ENCODE data around the gene NKD1. TPM values are rescaled to one million over a fixed set of nuclear protein-coding genes. Genes with fewer than 3 reads are reported as not detected.

The NKD1 gene
- polyA plus RNA-seq, 6 donors from 2014 or later: 0.01 to 0.36 (median 0.10) TPM; not detected in 2

- DNase-seq (no peak), ATAC-seq (ENCODE audit: low read depth in 2 of 2) (no peak)
- no peak overlapping the region for H3K4me3 Mint-ChIP-seq
- H3K36me3 Mint-ChIP-seq: no peaks in the 10 kb centered on the region
- H3K27ac Mint-ChIP-seq: no peak overlapping the region
- peaks cover 0 to 4% (median 4%) of the 10 kb centered on the region in 3 donors for H3K4me1 Mint-ChIP-seq
- peaks cover 0 to 5% (median 4%) of the 10 kb centered on the region in 3 donors for H3K27me3 Mint-ChIP-seq
- no peaks in the 10 kb centered on the region for H3K9me3 Mint-ChIP-seq
Measured at GRCh38 chr16:50607051-50607431, 58.8 kb downstream of the NKD1 start.

GRCh38 chr16:50607447-50607846 is 59.3 kb downstream of the NKD1 start:
- no peaks in the 10 kb centered on the region for H3K9me3 Mint-ChIP-seq
- H3K27me3 Mint-ChIP-seq: peaks cover 0 to 9% (median 7%) of the 10 kb centered on the region in 3 donors
- H3K4me3 Mint-ChIP-seq: no peak overlapping the region
- H3K27ac Mint-ChIP-seq: peak overlapping the region in 1 of 6 donors; percentile 9
- DNase-seq (no peak), ATAC-seq (ENCODE audit: low read depth in 2 of 2) (no peak)
- H3K36me3 Mint-ChIP-seq: peaks cover 0 to 3% of the 10 kb centered on the region in 2 donors
- H3K4me1 Mint-ChIP-seq: peaks cover 0 to 4% (median 4%) of the 10 kb centered on the region in 3 donors

GRCh38 chr16:50607970-50608557 is 59.9 kb downstream of the NKD1 start:
- peak overlapping the region in 1 of 8 donors; percentile 42 for H3K4me3 Mint-ChIP-seq
- H3K9me3 Mint-ChIP-seq: no peaks in the 10 kb centered on the region
- H3K36me3 Mint-ChIP-seq: peaks cover 0 to 8% of the 10 kb centered on the region in 2 donors
- peaks cover 0 to 15% (median 13%) of the 10 kb centered on the region in 3 donors for H3K27me3 Mint-ChIP-seq
- no peak for ATAC-seq (ENCODE audit: low read depth in 2 of 2)
- no peak overlapping the region for H3K27ac Mint-ChIP-seq
- H3K4me1 Mint-ChIP-seq: peaks cover 0 to 4% (median 0%) of the 10 kb centered on the region in 3 donors
- no peak for DNase-seq

GRCh38 chr16:50609049-50609448 is 60.9 kb downstream of the NKD1 start:
- no peaks in the 10 kb centered on the region for H3K9me3 Mint-ChIP-seq

GRCh38 chr16:50609471-50609870 is 61.3 kb downstream of the NKD1 start:
- Mint-ChIP-seq H3K4me1 (peaks cover 0 to 4% (median 0%) of the 10 kb centered on the region in 3 donors), H3K9me3 (no peaks in the 10 kb centered on the region), H3K4me3 (no peak overlapping the region), H3K27ac (no peak overlapping the region), H3K27me3 (peaks cover 0 to 24% (median 21%) of the 10 kb centered on the region in 3 donors), H3K36me3 (peaks cover 0 to 8% of the 10 kb centered on the region in 2 donors)
- no peak for DNase-seq
- ATAC-seq (ENCODE audit: low read depth in 2 of 2): no peak

More at GRCh38 chr16:50609049-50609448, 60.9 kb downstream of the NKD1 start:
- DNase-seq (no peak), ATAC-seq (ENCODE audit: low read depth in 2 of 2) (no peak)
- Mint-ChIP-seq H3K27me3 (peaks cover 0 to 20% (median 17%) of the 10 kb centered on the region in 3 donors), H3K27ac (no peak overlapping the region), H3K36me3 (peaks cover 0 to 8% of the 10 kb centered on the region in 2 donors), H3K4me3 (no peak overlapping the region), H3K4me1 (peaks cover 0 to 4% (median 0%) of the 10 kb centered on the region in 3 donors)

- H3K4me1 Mint-ChIP-seq: peaks cover 0 to 4% (median 0%) of the 10 kb centered on the region in 3 donors
- no peaks in the 10 kb centered on the region for H3K9me3 Mint-ChIP-seq
- H3K4me3 Mint-ChIP-seq: no peak overlapping the region
- peaks cover 0 to 8% of the 10 kb centered on the region in 2 donors for H3K36me3 Mint-ChIP-seq
- ATAC-seq (ENCODE audit: low read depth in 2 of 2) (no peak), DNase-seq (no peak)
- H3K27ac Mint-ChIP-seq: peak overlapping the region in 2 of 6 donors; percentile 22 to 60
- H3K27me3 Mint-ChIP-seq: peaks cover 0 to 27% (median 26%) of the 10 kb centered on the region in 3 donors
Measured at GRCh38 chr16:50610331-50611262, 62.4 kb downstream of the NKD1 start.

- Mint-ChIP-seq H3K27me3 (peaks cover 0 to 26% (median 25%) of the 10 kb centered on the region in 3 donors), H3K27ac (peak overlapping the region in 1 of 6 donors; percentile 22), H3K4me3 (no peak overlapping the region), H3K4me1 (peaks cover 0 to 4% (median 0%) of the 10 kb centered on the region in 3 donors), H3K36me3 (peaks cover 0 to 8% of the 10 kb centered on the region in 2 donors), H3K9me3 (no peaks in the 10 kb centered on the region)
- DNase-seq (no peak), ATAC-seq (ENCODE audit: low read depth in 2 of 2) (no peak)
Measured at GRCh38 chr16:50611332-50611934, 63.2 kb downstream of the NKD1 start.

- H3K27ac Mint-ChIP-seq: peak overlapping the region in 4 of 6 donors; percentile 14 to 70 (median 59)
Measured at GRCh38 chr16:50611995-50612848, 64.0 kb downstream of the NKD1 start.

GRCh38 chr16:50612849-50613198 is 64.6 kb downstream of the NKD1 start:
- Mint-ChIP-seq H3K27me3 (peaks cover 0 to 26% (median 25%) of the 10 kb centered on the region in 3 donors), H3K36me3 (peaks cover 0 to 8% of the 10 kb centered on the region in 2 donors), H3K9me3 (no peaks in the 10 kb centered on the region), H3K27ac (peak overlapping the region in 2 of 6 donors; percentile 56 to 74), H3K4me3 (no peak overlapping the region), H3K4me1 (peaks cover 0 to 4% (median 4%) of the 10 kb centered on the region in 3 donors)
- DNase-seq: no peak
- ATAC-seq (ENCODE audit: low read depth in 2 of 2): no peak

More at GRCh38 chr16:50611995-50612848, 64.0 kb downstream of the NKD1 start:
- no peak overlapping the region for H3K4me3 Mint-ChIP-seq
- peaks cover 0 to 26% (median 25%) of the 10 kb centered on the region in 3 donors for H3K27me3 Mint-ChIP-seq
- H3K36me3 Mint-ChIP-seq: peaks cover 0 to 8% of the 10 kb centered on the region in 2 donors
- H3K4me1 Mint-ChIP-seq: peaks cover 0 to 4% (median 2%) of the 10 kb centered on the region in 3 donors
- ATAC-seq (ENCODE audit: low read depth in 2 of 2) (no peak), DNase-seq (no peak)
- H3K9me3 Mint-ChIP-seq: no peaks in the 10 kb centered on the region

- Mint-ChIP-seq H3K27me3 (peaks cover 0 to 26% (median 25%) of the 10 kb centered on the region in 3 donors), H3K36me3 (peaks cover 0 to 8% of the 10 kb centered on the region in 2 donors), H3K4me1 (peaks cover 0 to 4% (median 4%) of the 10 kb centered on the region in 3 donors), H3K27ac (peak overlapping the region in 2 of 6 donors; percentile 74 to 94), H3K9me3 (no peaks in the 10 kb centered on the region), H3K4me3 (no peak overlapping the region)
- DNase-seq: no peak
- no peak for ATAC-seq (ENCODE audit: low read depth in 2 of 2)
Measured at GRCh38 chr16:50613281-50613963, 65.2 kb downstream of the NKD1 start.

GRCh38 chr16:50613964-50614474 is 65.8 kb downstream of the NKD1 start:
- peaks cover 0 to 8% of the 10 kb centered on the region in 2 donors for H3K36me3 Mint-ChIP-seq
- no peak overlapping the region for H3K4me3 Mint-ChIP-seq
- H3K27me3 Mint-ChIP-seq: peaks cover 0 to 26% (median 25%) of the 10 kb centered on the region in 3 donors
- H3K9me3 Mint-ChIP-seq: no peaks in the 10 kb centered on the region
- H3K4me1 Mint-ChIP-seq: peaks cover 0 to 4% (median 4%) of the 10 kb centered on the region in 3 donors
- ATAC-seq (ENCODE audit: low read depth in 2 of 2) (no peak), DNase-seq (no peak)
- peak overlapping the region in 3 of 6 donors; percentile 44 to 94 (median 70) for H3K27ac Mint-ChIP-seq

All from naive B cell (primary cell).